H9 (cell line): ENCODE measurements around the gene PCA3. TPM values are rescaled to one million over a fixed set of nuclear protein-coding genes. Genes with fewer than 3 reads are reported as not detected.

Experiments used
- DNase-seq: peaks from one replicate; pipeline ENCODE4 v3.0.0-alpha.2; 2017
- H2AFZ ChIP-seq: one replicate; pipeline ENCODE4 v1.6.1; 2013; ENCODE audit warnings: mild to moderate bottlenecking, low read length, control low read depth, moderate library complexity
- H2AK5ac ChIP-seq: 2 replicates; pipeline ENCODE4 v1.6.1; 2013; ENCODE audit warnings: low read length, control low read depth, mixed read lengths; ENCODE audit not compliant: insufficient read length
- H2BK120ac ChIP-seq: one replicate; pipeline ENCODE4 v1.6.1; 2013; ENCODE audit warnings: low read depth, mild to moderate bottlenecking, low read length, control low read depth, inconsistent platforms; ENCODE audit not compliant: poor library complexity, severe bottlenecking
- H2BK12ac ChIP-seq: 2 replicates; pipeline ENCODE4 v1.6.1; 2013; ENCODE audit warnings: low read length, control low read depth, mixed read lengths, low read depth; ENCODE audit not compliant: insufficient read length
- H2BK15ac ChIP-seq: 2 replicates; pipeline ENCODE4 v1.6.1; 2013; ENCODE audit warnings: low read depth, low read length, control low read depth
- H2BK20ac ChIP-seq: one replicate; pipeline ENCODE4 v1.6.1; 2013; ENCODE audit warnings: low read depth, mild to moderate bottlenecking, low read length, control low read depth, inconsistent platforms; ENCODE audit not compliant: poor library complexity, severe bottlenecking
- H2BK5ac ChIP-seq: 2 replicates; pipeline ENCODE4 v1.6.1; 2013; ENCODE audit warnings: low read length, control low read depth, mixed read lengths; ENCODE audit not compliant: insufficient read length
- H3K14ac ChIP-seq: 2 replicates; pipeline ENCODE4 v1.6.1; 2013; ENCODE audit warnings: low read length, control low read depth; ENCODE audit not compliant: insufficient read depth
- H3K18ac ChIP-seq: 2 replicates; pipeline ENCODE4 v1.6.1; 2013; ENCODE audit warnings: low read depth, mild to moderate bottlenecking, mixed read lengths, low read length, control low read depth; ENCODE audit not compliant: insufficient read length
- H3K23ac ChIP-seq: 2 replicates; pipeline ENCODE4 v1.6.1; 2013; ENCODE audit warnings: low read length, control low read depth, mixed read lengths, low read depth; ENCODE audit not compliant: insufficient read length
- H3K23me2 ChIP-seq: 2 replicates; pipeline ENCODE4 v1.6.1; 2013; ENCODE audit warnings: low read depth, mild to moderate bottlenecking, mixed read lengths, low read length, control low read depth; ENCODE audit not compliant: insufficient read length, poor library complexity, severe bottlenecking
- H3K27ac ChIP-seq: 2 replicates; pipeline ENCODE4 v1.5.1; 2013; ENCODE audit warnings: low read length, control low read depth, mixed read lengths, low read depth; ENCODE audit not compliant: insufficient read length
- H3K27me3 ChIP-seq: 2 replicates; pipeline ENCODE4 v1.6.1; 2013; ENCODE audit warnings: low read length, control low read depth, inconsistent platforms; ENCODE audit not compliant: insufficient read depth
- H3K4ac ChIP-seq: 2 replicates; pipeline ENCODE4 v1.6.1; 2013; ENCODE audit warnings: low read depth, mild to moderate bottlenecking, control low read depth, inconsistent platforms, low read length, moderate library complexity
- H3K4me1 ChIP-seq: 2 replicates; pipeline ENCODE4 v1.6.1; 2013; ENCODE audit warnings: low read length, control low read depth, inconsistent platforms; ENCODE audit not compliant: insufficient read depth
- H3K4me2 ChIP-seq: 2 replicates; pipeline ENCODE4 v1.6.1; 2013; ENCODE audit warnings: low read length, control low read depth, mixed read lengths; ENCODE audit not compliant: insufficient read length, insufficient read depth
- H3K56ac ChIP-seq: 2 replicates; pipeline ENCODE4 v1.6.1; 2013; ENCODE audit warnings: low read depth, mild to moderate bottlenecking, mixed read lengths, low read length, control low read depth; ENCODE audit not compliant: insufficient read length
- H3K79me1 ChIP-seq: 2 replicates; pipeline ENCODE4 v1.6.1; 2013; ENCODE audit warnings: low read depth, mild to moderate bottlenecking, moderate library complexity, low read length, control low read depth, inconsistent platforms; ENCODE audit not compliant: insufficient read depth, poor library complexity, severe bottlenecking
- H3K79me2 ChIP-seq: 2 replicates; pipeline ENCODE4 v1.6.1; 2013; ENCODE audit warnings: low read length, control low read depth, inconsistent platforms; ENCODE audit not compliant: insufficient read depth
- H3K9ac ChIP-seq: 2 replicates; pipeline ENCODE4 v1.6.1; 2013; ENCODE audit warnings: low read length, control low read depth, mixed read lengths; ENCODE audit not compliant: insufficient read length; ENCODE audit errors: extremely low read depth
- H3K9me3 ChIP-seq: one replicate; pipeline ENCODE4 v1.6.1; 2013; ENCODE audit warnings: low read depth, low read length, inconsistent platforms; ENCODE audit not compliant: control insufficient read depth
- H3T11ph ChIP-seq: one replicate; pipeline ENCODE4 v1.6.1; 2013; ENCODE audit warnings: mild to moderate bottlenecking, low read length, control low read depth, inconsistent platforms
- H4K20me1 ChIP-seq: one replicate; pipeline ENCODE4 v1.6.1; 2013; ENCODE audit not compliant: control insufficient read depth, insufficient read length, insufficient read depth
- H4K5ac ChIP-seq: 2 replicates; pipeline ENCODE4 v1.6.1; 2013; ENCODE audit warnings: low read depth, mild to moderate bottlenecking, mixed read lengths, low read length, control low read depth; ENCODE audit not compliant: insufficient read length
- H4K8ac ChIP-seq: replicated peaks from 2 replicates; pipeline ENCODE4 v1.6.1; 2013; ENCODE audit warnings: low read length, control low read depth, mixed read lengths, low read depth; ENCODE audit not compliant: insufficient read length
- H4K91ac ChIP-seq: 2 replicates; pipeline ENCODE4 v1.6.1; 2013; ENCODE audit warnings: low read depth, mild to moderate bottlenecking, moderate library complexity, mixed read lengths, low read length, control low read depth; ENCODE audit not compliant: insufficient read length
- H3K27ac Mint-ChIP-seq, 3 experiments: 2 replicates in 2 of 3; 3 replicates in 1 of 3; pipeline ENCODE4 v1.8.0; 2020 to 2021; ENCODE audit warnings: mixed read lengths in 3 of 3, mild to moderate bottlenecking in 1 of 3, moderate library complexity in 1 of 3
- H3K27me3 Mint-ChIP-seq: 2 replicates; pipeline ENCODE4 v1.8.0; 2021; ENCODE audit warnings: low read depth, mild to moderate bottlenecking, moderate library complexity, mixed read lengths
- H3K36me3 Mint-ChIP-seq, 3 experiments: 2 replicates in 2 of 3; 3 replicates in 1 of 3; pipeline ENCODE4 v1.8.0; 2020 to 2021; ENCODE audit warnings: low read depth in 3 of 3, mixed read lengths in 3 of 3; ENCODE audit not compliant: insufficient read depth in 1 of 3
- H3K4me1 Mint-ChIP-seq, 2 experiments: 2 replicates each; pipeline ENCODE4 v1.8.0; 2020; ENCODE audit warnings: mixed read lengths in 2 of 2
- H3K4me3 Mint-ChIP-seq, 2 experiments: 2 replicates in 1 of 2; 3 replicates in 1 of 2; pipeline ENCODE4 v1.8.0; 2020 to 2021; ENCODE audit warnings: mild to moderate bottlenecking in 2 of 2, mixed read lengths in 2 of 2, moderate library complexity in 1 of 2
- H3K9me3 Mint-ChIP-seq, 2 experiments: 2 replicates in 1 of 2; 3 replicates in 1 of 2; pipeline ENCODE4 v1.8.0; 2020; ENCODE audit warnings: mild to moderate bottlenecking in 2 of 2, mixed read lengths in 2 of 2, moderate library complexity in 1 of 2
- WGBS: extraction: QIAGEN DNeasy Blood & Tissue Kit; methylation state at CpG from one replicate; pipeline ENCODE4 v1.1.7; 2013; ENCODE audit warnings: missing lambda C conversion rate, low lambda C conversion rate, mixed read lengths; ENCODE audit not compliant: insufficient read length; ENCODE audit errors: extremely low coverage; 5-methylcytosine and 5-hydroxymethylcytosine counted together
- total RNA-seq: library from RNA; stranded (reverse); gene quantifications from 2 replicates; pipeline ENCODE4 v1.2.1, GENCODE V29; 2021
- TF ChIP-seq, protein P1 (sequence below): fragments of 200-600 bp; sonication (generic); conservative IDR thresholded peaks from 3 replicates; pipeline ENCODE4 v1.8.0; 2021; ENCODE audit warnings: antibody characterized with exemption, mild to moderate bottlenecking

The PCA3 gene
- total RNA-seq, 1 experiment from 2014 or later: not detected

DNA sequence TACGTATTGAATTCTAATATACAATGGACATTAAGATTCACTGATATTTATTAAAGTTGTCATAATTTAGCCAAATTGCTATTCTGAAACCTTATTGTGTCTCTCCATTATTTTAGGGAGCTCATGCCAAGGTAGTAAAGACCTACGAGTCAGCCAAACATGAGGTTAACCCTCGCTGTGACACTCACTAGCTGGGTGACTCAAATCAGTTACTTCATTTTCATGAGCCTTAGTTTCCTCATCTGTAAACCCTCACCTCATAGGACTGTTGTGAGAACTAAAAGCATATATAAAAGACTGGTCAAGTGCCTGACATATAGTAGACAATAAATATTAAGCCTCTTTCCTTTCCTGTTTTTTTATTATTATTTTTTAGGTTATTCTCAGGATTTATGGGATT, 44.0 kb upstream of the PCA3 start:
- Histone ChIP-seq H3K18ac (no peak overlapping the region), H3K23ac (no peak overlapping the region), H3K14ac (no peak overlapping the region), H3T11ph (no peak overlapping the region), H4K20me1 (no peaks in the 10 kb centered on the region), H3K9ac (no peak overlapping the region), H3K27me3 (no peaks in the 10 kb centered on the region), H2BK12ac (no peak overlapping the region), H2AK5ac (no peak overlapping the region), H2BK15ac (no peak overlapping the region), H3K79me2 (no peaks in the 10 kb centered on the region), H3K4ac (no peak overlapping the region), H3K27ac (no peak overlapping the region), H3K9me3 (no peaks in the 10 kb centered on the region), H2BK120ac (no peak overlapping the region), H3K79me1 (no peaks in the 10 kb centered on the region), H2BK20ac (no peak overlapping the region), H4K5ac (no peak overlapping the region), H3K4me1 (no peaks in the 10 kb centered on the region), H4K91ac (no peak overlapping the region), H2AFZ (no peak overlapping the region), H2BK5ac (no peak overlapping the region), H3K23me2 (no peaks in the 10 kb centered on the region), H3K56ac (no peak overlapping the region), H4K8ac (no peak overlapping the region), H3K4me2 (no peak overlapping the region)
- no peak overlapping the region for H3K27ac Mint-ChIP-seq
- H3K9me3 Mint-ChIP-seq: no peaks in the 10 kb centered on the region
- no CpG with 5 or more reads among the region's 3 CpGs for WGBS
- peaks cover 6 to 7% of the 10 kb centered on the region in 2 experiments for H3K4me1 Mint-ChIP-seq
- no peaks in the 10 kb centered on the region; a peak in 1 of 7 replicates for H3K36me3 Mint-ChIP-seq
- TF ChIP-seq, protein P1, sequence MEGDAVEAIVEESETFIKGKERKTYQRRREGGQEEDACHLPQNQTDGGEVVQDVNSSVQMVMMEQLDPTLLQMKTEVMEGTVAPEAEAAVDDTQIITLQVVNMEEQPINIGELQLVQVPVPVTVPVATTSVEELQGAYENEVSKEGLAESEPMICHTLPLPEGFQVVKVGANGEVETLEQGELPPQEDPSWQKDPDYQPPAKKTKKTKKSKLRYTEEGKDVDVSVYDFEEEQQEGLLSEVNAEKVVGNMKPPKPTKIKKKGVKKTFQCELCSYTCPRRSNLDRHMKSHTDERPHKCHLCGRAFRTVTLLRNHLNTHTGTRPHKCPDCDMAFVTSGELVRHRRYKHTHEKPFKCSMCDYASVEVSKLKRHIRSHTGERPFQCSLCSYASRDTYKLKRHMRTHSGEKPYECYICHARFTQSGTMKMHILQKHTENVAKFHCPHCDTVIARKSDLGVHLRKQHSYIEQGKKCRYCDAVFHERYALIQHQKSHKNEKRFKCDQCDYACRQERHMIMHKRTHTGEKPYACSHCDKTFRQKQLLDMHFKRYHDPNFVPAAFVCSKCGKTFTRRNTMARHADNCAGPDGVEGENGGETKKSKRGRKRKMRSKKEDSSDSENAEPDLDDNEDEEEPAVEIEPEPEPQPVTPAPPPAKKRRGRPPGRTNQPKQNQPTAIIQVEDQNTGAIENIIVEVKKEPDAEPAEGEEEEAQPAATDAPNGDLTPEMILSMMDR: no peak
- DNase-seq: no peak
- no peaks in the 10 kb centered on the region for H3K27me3 Mint-ChIP-seq
- H3K4me3 Mint-ChIP-seq: no peak overlapping the region
